GM12872 (cell line): ENCODE data around the gene F2.

Source experiments
- TF ChIP-seq, protein P1 (sequence below): IDR thresholded peaks from 3 replicates; pipeline ENCODE4 v1.5.1; 2011; ENCODE audit warnings: low read depth, mild to moderate bottlenecking, low read length, moderate library complexity; ENCODE audit not compliant: insufficient read depth

Gene F2

DNA sequence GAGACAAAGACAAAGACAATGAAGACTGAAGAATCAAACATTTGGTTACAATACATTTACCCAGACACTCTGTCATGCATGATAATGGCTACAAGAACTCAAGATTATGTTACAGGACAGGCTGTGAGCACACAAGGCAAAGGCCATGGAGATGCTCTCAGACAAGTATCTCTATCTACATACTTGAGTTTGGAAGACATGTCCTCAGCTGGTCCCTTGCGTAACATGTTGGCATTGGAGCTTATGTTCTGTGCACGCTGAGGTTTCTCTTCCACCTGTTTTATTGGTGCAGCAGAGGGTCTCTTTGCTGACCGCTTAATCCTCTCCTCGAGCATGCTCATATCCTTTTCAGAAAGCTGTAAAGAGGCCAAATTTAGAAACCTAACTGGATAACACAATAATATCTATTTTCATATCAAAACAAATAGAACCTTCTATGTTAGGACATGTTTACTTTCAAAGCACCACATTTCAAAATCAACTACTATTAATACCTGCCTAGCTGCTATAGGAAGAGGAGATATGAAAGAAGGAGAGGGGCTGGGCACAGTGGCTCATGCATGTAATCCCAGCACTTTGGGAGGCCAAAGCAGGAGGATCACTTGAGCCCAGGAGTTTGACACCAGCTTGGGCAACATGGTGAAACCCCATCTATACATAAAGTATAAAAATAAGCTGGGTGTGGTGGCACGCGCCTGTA lies 41.6 kb downstream of the F2 start:
- TF ChIP-seq, protein P1, sequence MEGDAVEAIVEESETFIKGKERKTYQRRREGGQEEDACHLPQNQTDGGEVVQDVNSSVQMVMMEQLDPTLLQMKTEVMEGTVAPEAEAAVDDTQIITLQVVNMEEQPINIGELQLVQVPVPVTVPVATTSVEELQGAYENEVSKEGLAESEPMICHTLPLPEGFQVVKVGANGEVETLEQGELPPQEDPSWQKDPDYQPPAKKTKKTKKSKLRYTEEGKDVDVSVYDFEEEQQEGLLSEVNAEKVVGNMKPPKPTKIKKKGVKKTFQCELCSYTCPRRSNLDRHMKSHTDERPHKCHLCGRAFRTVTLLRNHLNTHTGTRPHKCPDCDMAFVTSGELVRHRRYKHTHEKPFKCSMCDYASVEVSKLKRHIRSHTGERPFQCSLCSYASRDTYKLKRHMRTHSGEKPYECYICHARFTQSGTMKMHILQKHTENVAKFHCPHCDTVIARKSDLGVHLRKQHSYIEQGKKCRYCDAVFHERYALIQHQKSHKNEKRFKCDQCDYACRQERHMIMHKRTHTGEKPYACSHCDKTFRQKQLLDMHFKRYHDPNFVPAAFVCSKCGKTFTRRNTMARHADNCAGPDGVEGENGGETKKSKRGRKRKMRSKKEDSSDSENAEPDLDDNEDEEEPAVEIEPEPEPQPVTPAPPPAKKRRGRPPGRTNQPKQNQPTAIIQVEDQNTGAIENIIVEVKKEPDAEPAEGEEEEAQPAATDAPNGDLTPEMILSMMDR = no peak

DNA sequence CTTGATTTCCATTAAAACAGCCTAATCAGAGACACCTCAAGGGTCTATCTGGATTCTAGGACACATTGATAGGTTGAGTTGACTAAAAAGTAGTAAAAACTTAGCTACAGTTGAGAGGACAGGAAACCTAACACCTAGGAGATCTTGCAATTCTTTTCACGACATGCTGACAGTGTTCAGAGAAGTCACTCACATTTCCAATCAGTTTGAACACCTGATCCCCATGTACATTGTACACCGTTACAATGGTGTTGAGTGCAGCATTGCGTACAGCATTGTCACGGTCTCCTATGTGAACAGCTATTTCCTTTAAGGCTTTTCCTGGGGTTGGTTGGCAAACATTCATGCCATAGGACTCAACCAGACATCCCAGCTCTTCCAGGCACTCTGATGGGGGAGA lies 42.8 kb downstream of the F2 start:
- TF ChIP-seq, protein P1 = no peak

DNA sequence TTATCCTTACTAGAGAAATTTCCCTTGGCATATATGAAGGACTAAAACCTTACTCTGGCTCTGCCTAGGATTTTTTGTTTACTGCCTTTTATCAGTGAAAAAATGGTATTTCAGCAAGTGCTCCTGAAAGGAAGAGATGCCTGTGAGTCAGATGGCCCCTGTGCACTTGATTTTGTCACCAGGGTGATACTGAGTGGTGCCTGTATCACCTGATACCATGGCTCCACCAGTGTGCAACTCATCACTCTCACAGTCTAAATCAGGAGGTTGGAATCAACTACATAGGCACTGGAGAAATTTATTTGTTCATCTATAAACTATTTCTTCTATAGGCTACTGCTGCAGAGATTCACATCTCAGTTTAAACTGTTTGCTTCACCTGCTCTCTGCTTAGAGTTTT lies 43.2 kb downstream of the F2 start:
- TF ChIP-seq, protein P1 = no peak

DNA sequence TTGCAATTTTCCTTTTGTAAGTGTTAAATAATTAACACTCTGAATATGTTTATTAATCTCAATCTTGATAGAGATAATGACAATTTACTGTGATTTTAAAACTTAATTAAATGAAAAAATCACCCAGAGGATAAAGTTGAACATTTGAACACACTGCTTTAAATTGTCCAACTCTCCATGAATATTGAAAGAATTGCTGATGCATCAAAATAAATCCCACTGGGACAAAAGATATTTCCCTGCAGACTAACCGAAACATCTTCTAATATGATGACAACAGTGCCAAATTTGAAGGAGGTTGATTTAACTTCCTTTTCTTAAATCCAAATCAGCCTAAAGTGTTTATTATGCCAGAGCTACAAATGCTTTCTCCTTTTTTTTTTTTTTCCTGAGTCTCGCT lies 47.6 kb downstream of the F2 start:
- TF ChIP-seq, protein P1 = no peak

DNA sequence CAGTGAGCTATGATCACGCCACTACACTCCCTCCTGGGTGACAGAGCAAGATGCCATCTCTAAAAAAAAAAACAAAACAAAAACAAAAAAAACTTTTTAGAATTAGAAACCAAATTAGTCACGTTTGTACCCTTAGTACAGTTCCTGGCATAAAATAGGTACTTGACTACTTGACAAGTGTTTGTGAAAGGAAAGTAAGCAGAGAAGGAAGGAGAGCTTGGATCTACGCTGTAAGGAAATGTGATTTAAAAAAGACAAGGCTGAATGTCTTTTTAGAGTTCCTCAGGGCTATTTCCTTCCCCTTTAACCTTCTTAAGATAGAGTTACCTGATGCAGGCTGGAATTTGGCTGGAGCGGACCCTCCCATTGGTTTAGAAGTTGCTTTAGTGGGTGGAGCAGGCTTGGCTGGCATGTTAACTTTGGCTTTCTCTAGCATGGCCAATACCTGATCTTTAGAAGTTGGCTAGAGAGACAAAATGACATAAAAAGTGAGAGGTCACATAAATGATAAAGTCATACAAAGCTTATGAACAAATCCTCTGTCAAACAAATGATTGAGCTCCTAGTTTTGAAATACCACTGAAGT lies 50.7 kb downstream of the F2 start:
- TF ChIP-seq, protein P1 = no peak

DNA sequence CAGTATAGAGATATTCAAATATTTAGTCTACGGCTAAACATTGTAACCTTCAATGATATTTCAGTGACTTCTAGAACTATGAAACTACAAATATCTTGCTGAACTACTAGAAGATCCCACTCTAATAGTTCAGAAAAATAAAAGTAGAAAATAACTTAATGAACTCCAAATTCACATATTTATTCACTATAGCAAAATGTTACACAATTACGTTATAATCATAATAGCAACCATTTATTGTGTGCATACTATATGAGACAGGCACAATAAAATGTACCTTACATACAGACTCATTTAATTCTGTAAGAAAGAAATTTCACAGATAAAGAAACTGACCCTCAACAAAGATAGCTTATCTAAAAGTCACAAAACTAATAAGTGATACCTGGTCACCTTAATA lies 57.9 kb downstream of the F2 start:
- TF ChIP-seq, protein P1 = no peak

DNA sequence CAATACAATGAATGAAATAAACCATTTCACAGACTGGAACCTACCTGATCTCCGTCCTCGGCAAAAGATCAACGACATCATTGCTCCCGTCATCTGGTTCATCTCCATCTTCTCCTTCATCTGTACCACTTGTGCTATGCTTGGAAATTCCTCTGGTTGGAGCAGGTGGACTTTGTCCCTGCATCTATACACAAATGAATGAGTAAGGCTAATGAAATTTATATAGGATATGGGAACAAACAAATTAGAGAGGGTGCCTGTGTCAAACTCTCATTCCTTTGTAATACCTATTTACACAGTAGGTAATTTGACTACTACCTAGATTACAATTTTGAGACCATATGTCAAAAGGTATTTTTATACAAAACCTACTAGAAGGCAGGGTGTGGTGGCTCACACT lies 59.4 kb downstream of the F2 start:
- TF ChIP-seq, protein P1 = no peak
